GM18873 (cell line): ENCODE results near the gene SWI5.

Experiments
- ATAC-seq: cut with Tn5 transposase; IDR thresholded peaks from one replicate; pipeline ENCODE4 v1.9.1; 2021; ENCODE audit warnings: mild to moderate bottlenecking, moderate library complexity, moderate number of reproducible peaks; ENCODE audit not compliant: unreplicated experiment, low FRiP score

SWI5 gene

DNA sequence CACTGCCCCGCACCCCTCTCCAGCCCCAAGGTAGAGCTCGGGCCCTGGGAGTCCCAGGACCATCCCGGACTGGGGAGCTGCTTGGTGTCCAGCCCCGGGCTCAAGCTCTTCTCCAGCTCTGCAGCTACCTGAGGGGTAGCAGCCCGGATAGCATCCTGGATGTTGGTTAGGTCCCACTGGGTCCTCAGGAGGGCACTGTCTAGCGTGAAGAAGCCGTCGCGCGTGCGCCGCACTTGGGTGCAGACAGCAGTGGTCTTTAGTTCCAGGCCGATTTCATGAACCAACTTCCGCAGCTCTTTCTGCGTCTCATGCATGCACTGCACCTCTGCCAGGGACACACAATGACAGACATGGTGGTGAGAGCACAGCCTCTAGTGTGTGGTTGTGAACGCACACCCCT, 33.5 kb downstream of the SWI5 start:
- no peak for ATAC-seq

DNA sequence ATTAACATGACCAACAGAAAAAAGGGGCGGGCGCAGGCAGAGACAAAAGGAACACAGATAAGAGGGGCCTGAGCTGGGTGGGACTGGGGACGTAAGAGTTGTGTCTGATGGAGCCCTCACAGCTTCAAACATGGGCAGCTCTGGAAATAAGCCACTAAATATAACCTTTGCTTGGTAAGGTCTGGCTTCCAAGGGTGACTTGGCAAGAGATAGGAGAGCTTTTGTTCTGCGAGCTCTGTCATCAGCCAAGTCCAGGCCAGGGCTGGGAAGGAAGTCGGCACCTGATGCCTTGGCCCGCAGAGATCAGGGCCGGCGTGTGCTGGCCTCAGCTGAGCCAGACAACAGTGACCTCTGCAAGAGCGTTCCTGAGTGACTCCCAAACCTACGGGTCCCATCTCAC, 34.4 kb downstream of the SWI5 start:
- no peak for ATAC-seq

DNA sequence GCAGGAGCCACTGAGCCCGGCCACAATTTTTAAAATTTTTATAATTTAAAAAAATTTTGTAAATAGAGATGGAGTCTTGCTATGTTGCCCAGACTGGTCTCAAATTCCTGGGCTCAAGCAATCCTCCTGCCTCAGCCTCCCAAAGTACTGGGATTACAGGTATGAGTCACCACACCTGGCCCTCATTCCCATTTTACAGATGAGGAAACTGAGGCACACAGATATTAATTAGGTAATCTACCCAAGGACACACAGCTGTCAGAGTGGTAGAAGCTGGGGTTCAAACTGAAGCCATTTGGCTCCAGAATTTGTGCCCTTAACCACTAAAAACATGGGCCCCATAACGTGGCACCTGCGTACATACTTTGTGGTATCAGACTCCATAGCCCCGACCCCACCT, 38.6 kb downstream of the SWI5 start:
- ATAC-seq = no peak

DNA sequence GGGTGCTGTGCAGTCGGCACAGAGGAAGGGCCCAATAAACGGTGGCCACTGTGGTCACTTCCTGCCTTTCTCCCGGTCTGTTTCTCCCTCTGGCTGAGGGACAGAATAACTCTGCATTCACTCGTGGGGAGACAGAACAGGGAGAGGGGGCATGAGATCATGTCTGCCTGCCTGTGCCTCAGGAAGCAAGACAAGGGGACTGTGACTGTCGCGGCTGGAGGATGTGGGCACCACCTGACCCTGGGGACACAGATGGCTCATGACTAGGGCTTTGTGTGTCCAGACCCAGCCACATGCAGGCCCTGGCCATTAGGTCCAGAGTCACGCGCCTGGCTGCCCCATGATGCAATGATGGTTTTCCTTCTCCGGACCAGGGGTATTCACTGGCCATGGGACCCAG, 40.3 kb downstream of the SWI5 start:
- ATAC-seq = no peak

DNA sequence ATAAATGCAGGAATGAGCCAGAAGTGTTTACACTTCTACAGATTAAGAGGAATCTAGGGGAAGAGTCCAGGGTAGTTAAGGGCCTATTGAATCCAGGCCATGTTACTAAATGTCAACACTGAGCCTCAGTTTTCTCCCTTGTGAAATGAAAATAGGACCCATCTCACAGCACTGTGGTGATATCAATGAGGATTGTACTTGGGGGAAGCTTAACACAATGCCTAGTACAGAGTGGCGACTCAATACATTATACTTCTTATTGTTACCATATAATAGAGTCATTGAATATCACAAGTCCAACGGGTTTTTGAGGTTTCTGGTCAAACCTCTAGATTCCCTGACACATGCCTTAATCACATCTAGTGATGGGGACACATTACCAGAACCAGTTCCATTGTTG, 41.6 kb downstream of the SWI5 start:
- ATAC-seq = no peak

DNA sequence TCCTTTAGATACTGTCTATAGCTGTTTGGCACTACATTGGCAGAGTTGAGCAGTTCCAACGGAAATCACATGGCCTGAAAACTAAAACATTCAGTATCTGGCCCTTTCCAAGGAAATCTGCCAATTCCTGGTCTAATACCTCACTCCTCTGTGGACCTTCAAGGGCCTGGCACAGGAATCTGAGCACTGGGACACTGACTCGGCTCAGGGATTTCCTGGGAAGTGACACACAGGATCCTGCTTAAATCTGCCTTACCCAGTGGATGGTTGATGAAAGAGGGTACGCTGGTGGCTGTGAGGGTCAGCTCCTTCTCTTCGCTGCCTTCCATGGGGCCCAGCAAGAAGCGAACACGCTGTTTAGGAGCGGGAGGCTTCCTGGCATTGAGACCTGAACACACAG, 45.3 kb downstream of the SWI5 start:
- no peak for ATAC-seq

DNA sequence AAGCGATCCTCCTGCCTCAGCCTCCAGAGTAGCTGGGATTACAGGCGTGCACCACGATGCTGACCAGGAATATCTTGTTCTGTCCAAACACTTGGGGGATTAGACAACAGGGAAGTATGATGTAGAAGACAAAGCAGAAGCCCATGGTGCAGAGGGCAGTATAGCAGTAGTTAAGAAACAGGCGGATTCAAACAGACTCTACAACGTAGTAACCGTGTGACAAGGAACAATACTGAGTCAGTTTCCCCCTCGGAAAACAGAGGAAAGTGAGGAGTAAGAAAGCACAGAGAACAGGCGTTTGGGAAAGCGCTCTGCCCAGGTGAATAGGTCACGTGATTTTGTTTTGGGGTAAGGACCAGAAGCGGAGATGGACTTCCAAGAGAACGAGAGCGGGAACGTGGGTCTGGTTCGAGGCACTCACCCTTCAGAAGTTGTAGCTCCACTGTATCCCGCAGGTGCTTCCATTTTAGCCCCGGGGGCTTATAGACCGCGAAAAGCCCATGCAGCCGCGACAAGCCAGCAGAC, 45.9 kb downstream of the SWI5 start:
- peak; percentile 10 for ATAC-seq

DNA sequence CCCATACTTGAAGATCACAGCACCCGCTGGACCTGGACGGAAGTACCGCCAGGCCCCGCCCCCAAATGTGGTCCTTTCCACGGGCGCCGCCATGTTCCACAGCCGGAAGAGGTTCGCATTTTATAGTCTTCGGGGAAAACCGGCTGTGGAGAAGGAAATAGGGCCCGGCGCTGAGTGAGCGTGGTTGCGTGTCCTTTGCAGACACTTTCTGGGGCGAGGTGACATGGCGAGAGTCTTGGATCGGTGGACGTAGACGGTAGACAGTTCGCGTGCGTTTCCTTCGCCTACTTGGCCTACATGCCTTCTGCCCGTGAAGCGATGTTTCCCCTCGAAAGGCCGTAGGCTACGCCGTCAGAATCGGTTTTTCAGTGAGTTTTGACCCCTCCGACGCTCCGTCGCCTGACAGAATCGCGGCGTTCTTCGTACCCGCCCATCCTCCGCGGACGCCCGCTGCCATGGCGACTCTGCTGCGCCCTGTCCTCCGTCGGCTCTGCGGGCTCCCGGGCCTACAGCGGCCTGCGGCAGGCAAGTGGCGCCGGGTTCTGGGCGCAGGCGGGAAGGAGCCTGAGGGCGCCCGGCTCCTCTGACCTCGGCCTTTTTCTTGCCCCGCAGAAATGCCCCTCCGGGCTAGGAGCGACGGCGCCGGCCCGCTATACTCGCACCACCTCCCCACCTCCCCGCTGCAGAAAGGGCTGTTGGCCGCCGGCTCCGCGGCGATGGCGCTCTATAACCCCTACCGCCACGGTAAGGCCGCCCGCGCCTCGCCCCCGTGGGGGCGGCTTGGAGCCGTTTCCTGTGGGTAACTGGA, 46.5 kb downstream of the SWI5 start, which contains the start of the genes COQ4 and TRUB2:
TSS of gene COQ4 (plus strand) at position 436 of the 808 bp plus-strand sequence. CDS start at position 456, 20 bp downstream.
TSS of gene TRUB2 (minus strand) at position 44 of the 808 bp plus-strand sequence. CDS start at position 5, 39 bp downstream.
- ATAC-seq = peak; percentile 65

DNA sequence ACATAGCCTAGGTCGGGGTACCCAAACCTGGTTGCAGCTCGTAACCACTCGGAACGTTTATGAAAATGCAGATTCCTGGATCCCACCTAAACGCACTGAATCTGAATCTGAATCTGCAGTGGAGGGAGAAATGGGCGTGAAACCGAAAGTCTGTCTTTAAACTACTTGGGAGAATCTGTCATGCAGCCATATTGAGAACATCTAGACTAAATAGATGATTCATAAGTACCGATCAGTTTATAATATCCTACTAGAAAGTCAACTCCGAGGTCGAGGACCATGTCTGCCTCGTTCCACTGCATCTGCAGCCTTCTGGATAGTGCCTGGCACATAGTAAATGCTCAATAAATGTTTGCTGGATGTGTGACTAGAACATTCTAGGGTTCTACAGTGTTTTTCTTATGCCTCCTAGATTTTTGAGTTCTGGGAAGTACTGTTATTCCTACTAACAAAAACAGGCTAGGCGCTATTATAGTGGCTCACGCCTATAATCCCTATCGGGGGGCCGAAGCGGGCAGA, 47.2 kb downstream of the SWI5 start:
- no peak for ATAC-seq

DNA sequence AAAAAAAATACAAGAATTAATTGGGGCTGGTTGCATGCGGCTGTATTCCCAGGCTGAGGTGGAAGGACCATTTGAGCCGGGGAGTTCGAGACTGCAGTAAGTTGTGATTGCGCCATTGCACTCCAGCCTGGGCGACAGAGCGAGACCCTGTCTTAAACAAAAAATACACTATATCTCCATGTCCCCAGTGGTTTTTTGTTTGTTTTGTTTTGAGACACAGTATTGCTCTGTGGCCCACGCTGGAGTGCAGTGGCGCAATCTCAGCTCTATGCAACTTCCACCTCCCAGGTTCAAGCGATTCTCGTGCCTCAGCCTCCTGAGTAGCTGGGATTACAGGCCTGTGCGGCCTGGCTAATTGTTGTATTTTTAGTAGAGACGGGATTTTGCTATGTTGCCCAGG, 47.7 kb downstream of the SWI5 start:
- ATAC-seq = no peak

DNA sequence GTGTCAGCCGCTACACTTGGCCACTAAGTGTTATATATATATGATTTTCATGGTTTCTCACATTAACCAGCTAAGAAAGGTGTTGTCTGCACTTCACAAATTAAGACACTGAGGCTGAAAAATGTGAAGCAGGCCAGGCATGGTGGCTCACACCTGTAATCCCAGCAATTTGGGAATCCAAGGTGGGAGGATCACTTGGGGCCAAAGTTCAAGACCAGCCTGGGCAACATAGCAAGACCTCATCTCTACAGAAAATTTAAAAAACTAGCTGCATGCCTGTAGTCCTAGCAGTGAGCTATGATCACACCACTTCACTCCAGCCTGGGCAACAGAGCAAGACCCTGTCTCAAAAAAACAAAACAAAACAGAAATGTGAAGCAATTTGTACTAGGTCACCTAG, 48.3 kb downstream of the SWI5 start:
- ATAC-seq = no peak

DNA sequence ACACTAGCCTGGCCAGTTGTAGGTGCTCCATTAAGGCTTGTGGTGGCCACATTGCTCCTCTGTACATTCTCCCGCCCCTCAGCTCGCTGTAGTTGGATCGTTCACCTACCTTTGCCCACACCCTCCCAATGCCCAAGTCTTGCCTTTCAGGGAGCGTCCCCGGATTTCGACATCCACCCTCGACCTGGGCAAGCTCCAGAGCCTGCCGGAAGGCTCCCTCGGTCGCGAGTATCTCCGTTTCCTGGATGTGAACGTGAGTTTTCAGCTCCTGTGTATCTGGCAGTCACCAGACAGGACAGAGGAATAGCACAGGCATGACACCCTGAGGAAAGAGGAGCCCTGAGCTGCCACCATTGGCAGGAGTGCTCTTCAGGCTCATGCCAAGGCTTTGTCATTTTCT, 49.6 kb downstream of the SWI5 start:
- no peak for ATAC-seq

DNA sequence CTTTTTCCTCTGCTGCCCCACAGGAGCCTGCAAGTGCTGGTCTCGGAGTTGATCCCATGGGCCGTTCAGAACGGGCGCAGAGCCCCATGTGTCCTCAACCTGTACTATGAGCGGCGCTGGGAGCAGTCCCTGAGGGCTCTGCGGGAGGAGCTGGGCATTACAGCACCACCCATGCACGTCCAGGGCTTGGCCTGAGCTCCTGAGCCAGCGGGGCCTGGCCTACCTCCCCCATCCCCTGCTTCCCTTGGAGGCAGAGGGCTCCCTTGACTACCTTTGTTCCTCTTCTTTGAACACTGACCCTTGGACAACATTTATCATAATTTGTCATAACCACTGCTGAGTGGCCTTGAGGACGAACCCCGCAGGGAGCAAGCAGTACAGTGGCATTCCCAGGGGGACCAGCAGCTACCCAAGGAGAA, 57.4 kb downstream of the SWI5 start:
- no peak for ATAC-seq

DNA sequence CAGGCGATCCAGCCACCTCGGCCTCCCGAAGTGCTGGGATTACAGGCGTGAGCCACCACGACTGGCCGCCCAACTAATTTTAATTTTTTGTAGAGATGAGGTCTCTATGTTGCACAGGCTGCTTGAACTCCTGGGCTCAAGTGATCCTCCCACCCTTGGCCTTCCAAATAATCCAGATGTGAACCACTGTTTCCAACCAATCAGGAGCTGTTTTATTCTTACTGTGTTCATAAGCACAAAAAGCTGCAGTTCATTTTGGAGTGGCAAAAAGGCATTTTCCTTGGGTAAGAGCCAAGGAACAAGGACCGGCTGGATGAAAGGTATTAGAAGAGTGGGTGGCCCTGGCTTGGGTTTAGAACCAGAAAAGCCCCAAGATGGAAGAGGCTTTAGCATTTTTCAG, 59.1 kb downstream of the SWI5 start:
- ATAC-seq = no peak

DNA sequence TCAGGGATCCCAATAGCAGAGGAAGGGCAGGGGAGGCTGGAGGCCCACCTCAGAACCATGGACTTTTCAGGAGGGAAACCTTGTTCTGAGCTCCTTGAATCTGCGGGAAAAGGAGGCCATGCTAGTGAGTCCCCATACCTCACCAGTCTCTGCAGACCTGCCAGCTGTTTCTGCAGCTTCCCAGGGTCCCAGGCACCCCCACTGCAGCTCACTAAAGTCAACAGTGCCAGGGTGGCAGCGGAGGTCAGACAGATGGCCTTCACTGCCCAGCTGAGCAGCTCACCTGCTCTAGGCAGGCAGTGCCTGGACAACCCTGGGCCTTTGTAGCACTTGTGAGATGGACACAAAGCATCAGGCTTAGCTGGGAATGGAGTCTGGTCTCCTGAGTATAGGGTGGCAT, 59.8 kb downstream of the SWI5 start:
- no peak for ATAC-seq

DNA sequence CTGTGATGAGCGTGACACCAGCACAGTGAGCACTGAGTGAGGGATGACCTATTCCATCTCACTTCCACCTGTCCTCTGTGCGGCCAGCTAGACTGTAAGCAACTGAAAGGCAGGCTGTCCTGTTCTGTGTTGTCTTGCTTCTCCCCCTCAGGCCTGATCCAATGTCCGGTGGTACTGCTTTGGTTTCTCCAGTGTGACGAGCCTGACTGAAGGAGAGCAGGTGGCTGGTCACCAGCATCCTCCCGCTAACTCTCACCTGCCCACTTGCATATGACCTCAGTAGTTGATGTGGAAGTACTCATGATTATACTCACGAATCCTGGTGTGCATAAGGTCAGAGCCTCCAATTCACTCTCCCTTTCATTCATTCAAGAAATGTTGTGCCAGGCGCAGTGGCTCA, 61.9 kb downstream of the SWI5 start:
- no peak for ATAC-seq
